GM21825 (cell line): Measurements from ENCODE around the gene CTNND2.
"Not testable (repeated sequence)": the region's sequence is repeated elsewhere in the genome, so short reads cannot be mapped to it uniquely, and the experiment has no call there.

Source experiments
- ATAC-seq: cut with Tn5 transposase; IDR thresholded peaks from one replicate; pipeline ENCODE4 v1.9.1; 2021; ENCODE audit warnings: mild to moderate bottlenecking, moderate library complexity; ENCODE audit not compliant: unreplicated experiment

The CTNND2 gene

GRCh38 chr5:11004523-11004922 is 899.7 kb downstream of the CTNND2 start:
- ATAC-seq: not testable (repeated sequence)

GRCh38 chr5:11000515-11001353 is 903.5 kb downstream of the CTNND2 start:
- ATAC-seq: no peak

- no peak for ATAC-seq
These were observed 904.5 kb downstream of the CTNND2 start for GRCh38 chr5:10999714-11000113.

- no peak for ATAC-seq
These were observed 908.4 kb downstream of the CTNND2 start for GRCh38 chr5:10995891-10996290.

GRCh38 chr5:10994091-10994986 is 909.9 kb downstream of the CTNND2 start:
- ATAC-seq: no peak

- ATAC-seq: no peak
These were observed 913.6 kb downstream of the CTNND2 start for GRCh38 chr5:10990634-10991033.

GRCh38 chr5:10989577-10990263 is 914.5 kb downstream of the CTNND2 start:
- no peak for ATAC-seq

GRCh38 chr5:10988622-10989021 is 915.6 kb downstream of the CTNND2 start:
- no peak for ATAC-seq

GRCh38 chr5:10987925-10988504 is 916.2 kb downstream of the CTNND2 start:
- peak; percentile 81 for ATAC-seq

GRCh38 chr5:10987276-10987924 is 916.8 kb downstream of the CTNND2 start:
- ATAC-seq: no peak

GRCh38 chr5:10985721-10986110 is 918.5 kb downstream of the CTNND2 start:
- no peak for ATAC-seq

- ATAC-seq: no peak
These were observed 919.0 kb downstream of the CTNND2 start for GRCh38 chr5:10985091-10985720.

GRCh38 chr5:10984021-10984715 is 920.1 kb downstream of the CTNND2 start:
- ATAC-seq: no peak

GRCh38 chr5:10982626-10983025 is 921.6 kb downstream of the CTNND2 start:
- no peak for ATAC-seq

GRCh38 chr5:10981932-10982331 is 922.3 kb downstream of the CTNND2 start:
- ATAC-seq: no peak

GRCh38 chr5:10977011-10977410 is 927.2 kb downstream of the CTNND2 start:
- no peak for ATAC-seq

GRCh38 chr5:10975945-10976344 is 928.3 kb downstream of the CTNND2 start:
- ATAC-seq: no peak

GRCh38 chr5:10974850-10975249 is 929.4 kb downstream of the CTNND2 start:
- no peak for ATAC-seq

GRCh38 chr5:10973316-10973715 is 930.9 kb downstream of the CTNND2 start:
- no peak for ATAC-seq
